ENCODE data around the gene SNX22.

Gene SNX22

DNA sequence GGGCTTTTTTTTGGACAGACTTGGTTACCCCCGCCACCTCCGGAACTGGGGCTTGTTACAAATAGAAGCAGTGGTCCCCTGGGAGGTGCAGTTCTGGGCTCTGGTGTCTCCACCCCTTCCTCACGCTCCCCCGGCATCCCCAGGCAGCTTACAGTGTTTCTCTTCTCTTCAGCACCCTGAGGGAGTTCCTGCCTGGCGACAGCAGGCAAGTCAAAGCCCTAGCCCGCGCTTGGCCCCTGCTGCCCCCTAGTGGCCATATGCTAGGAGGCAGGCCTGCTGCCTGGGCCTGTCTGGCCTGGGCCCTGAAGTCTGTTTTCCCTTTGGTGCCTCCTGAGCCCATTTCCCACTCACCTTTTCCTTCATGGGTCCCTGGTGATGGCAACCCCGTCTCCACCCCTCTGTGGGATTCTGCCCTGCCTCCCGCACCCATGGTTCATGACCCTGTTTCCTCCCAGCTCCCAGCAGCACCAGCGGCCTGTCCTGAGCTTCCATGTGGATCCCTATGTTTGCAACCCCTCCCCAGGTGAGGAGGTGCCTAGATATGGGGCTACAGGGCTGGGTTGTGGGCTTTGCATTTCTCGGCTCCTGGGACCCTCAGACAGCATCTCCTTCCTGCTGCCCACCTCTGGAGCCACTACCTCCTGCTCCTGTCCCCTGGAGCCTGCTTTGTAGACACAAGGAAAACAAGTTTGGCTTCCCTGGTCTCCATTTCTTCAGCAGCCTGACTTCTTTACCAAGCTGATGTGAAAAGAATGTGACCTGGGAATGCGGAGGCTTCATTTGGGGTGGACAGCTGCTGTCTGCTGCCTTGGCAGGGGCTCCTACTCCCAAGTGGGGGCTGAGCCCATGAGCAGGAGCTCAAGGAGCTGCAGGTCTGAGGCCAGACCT lies 2.2 kb downstream of the SNX22 start:
- H3K9ac ChIP-seq (ENCODE audit: low read length): peak overlapping the region; percentile 71; the same call in 1 of the 2 replicates
- H3K79me2 ChIP-seq (ENCODE audit: low read length): peaks cover 28% of the 10 kb centered on the region
- H3K9me2 ChIP-seq (replicated peaks; ENCODE audit: insufficient read depth, low read length): no peaks in the 10 kb centered on the region
- peak; percentile 91 for DNase-seq
- H2AFZ ChIP-seq (ENCODE audit: low read length): peak overlapping the region; percentile 91
- H3K27ac ChIP-seq (ENCODE audit: low read length): peak overlapping the region; percentile 57; the same call in 1 of the 2 replicates
- no peak for TF ChIP-seq EZH2 (optimal IDR thresholded peaks at IDR 0.05; ENCODE audit: low read depth, low read length)
- TF ChIP-seq, protein P1, sequence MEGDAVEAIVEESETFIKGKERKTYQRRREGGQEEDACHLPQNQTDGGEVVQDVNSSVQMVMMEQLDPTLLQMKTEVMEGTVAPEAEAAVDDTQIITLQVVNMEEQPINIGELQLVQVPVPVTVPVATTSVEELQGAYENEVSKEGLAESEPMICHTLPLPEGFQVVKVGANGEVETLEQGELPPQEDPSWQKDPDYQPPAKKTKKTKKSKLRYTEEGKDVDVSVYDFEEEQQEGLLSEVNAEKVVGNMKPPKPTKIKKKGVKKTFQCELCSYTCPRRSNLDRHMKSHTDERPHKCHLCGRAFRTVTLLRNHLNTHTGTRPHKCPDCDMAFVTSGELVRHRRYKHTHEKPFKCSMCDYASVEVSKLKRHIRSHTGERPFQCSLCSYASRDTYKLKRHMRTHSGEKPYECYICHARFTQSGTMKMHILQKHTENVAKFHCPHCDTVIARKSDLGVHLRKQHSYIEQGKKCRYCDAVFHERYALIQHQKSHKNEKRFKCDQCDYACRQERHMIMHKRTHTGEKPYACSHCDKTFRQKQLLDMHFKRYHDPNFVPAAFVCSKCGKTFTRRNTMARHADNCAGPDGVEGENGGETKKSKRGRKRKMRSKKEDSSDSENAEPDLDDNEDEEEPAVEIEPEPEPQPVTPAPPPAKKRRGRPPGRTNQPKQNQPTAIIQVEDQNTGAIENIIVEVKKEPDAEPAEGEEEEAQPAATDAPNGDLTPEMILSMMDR (IDR thresholded peaks at IDR 0.05; ENCODE audit: low read length): peak; percentile 98
- TF ChIP-seq EZH2phosphoT487 (IDR thresholded peaks at IDR 0.05; ENCODE audit: low read length): no peak
- peaks cover 14% of the 10 kb centered on the region; the same call in 1 of the 2 replicates for H3K36me3 ChIP-seq (replicated peaks; ENCODE audit: insufficient read depth, low read length)
- peaks cover 12% of the 10 kb centered on the region for H3K4me1 ChIP-seq (ENCODE audit: low read length)
- H3K4me2 ChIP-seq (ENCODE audit: low read depth, low read length): peak overlapping the region; percentile 88
- H3K27me3 ChIP-seq (replicated peaks; ENCODE audit: insufficient read depth, low read length): no peaks in the 10 kb centered on the region
- H3F3A ChIP-seq (ENCODE audit: insufficient read depth, low read length): peaks cover 70% of the 10 kb centered on the region
- H3K4me3 ChIP-seq (ENCODE audit: low read length): peak overlapping the region; percentile 82
- peaks cover 7% of the 10 kb centered on the region; the same call in 1 of the 2 replicates for H4K20me1 ChIP-seq (ENCODE audit: insufficient read depth, low read length)
- H3K9me3 ChIP-seq (replicated peaks; ENCODE audit: insufficient read depth, low read length): no peaks in the 10 kb centered on the region

DNA sequence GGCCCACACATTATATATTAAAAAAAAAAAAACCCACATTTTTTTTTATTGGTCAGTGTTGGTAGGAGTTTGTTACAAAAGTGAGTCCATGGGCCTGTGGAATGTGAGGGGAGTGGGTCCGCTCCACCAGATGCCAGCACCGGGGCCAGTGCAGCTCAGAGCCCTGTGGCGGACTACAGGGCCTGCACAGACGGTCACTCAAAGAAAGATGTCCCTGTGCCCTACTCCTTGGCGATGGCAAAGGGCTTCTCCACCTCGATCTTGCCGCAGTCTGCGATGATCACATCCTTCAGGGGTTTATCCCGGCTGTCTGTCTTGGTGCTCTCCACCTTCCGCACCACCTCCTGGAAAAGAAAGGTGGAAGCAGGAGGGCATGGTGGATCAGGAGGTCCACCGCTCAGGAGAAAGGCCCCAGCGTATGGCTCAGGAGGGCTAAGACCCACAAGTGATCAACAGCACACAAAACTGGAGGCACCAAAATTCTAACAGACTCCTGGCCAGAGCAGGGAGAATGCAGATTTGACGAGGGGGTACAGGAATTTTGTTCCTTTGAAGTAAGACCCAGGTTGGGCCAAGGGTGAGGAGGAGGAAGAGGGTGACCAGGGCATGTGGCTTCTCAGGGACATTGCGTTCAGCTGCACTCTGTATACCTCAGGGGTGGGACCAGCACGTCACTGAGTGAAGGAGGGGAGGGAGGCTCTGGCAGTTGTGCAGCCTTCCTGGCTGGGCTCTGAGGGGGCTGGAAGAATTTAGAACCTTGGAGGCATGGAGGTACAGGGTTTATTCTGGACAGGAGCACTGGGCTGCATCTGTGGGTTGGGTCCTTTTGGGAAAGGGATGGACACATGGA lies 4.5 kb downstream of the SNX22 start:
- peaks cover 51% of the 10 kb centered on the region for H3K79me2 ChIP-seq (ENCODE audit: low read length)
- no peak overlapping the region for H3K4me3 ChIP-seq (ENCODE audit: low read length)
- DNase-seq: no peak
- no peaks in the 10 kb centered on the region for H3K9me2 ChIP-seq (replicated peaks; ENCODE audit: insufficient read depth, low read length)
- H3F3A ChIP-seq (ENCODE audit: insufficient read depth, low read length): peaks cover 74% of the 10 kb centered on the region
- no peak overlapping the region for H3K4me2 ChIP-seq (ENCODE audit: low read depth, low read length)
- H3K9ac ChIP-seq (ENCODE audit: low read length): no peak overlapping the region
- peaks cover 19% of the 10 kb centered on the region for H3K4me1 ChIP-seq (ENCODE audit: low read length)
- H3K27ac ChIP-seq (ENCODE audit: low read length): no peak overlapping the region
- no peak overlapping the region for H2AFZ ChIP-seq (ENCODE audit: low read length)
- H4K20me1 ChIP-seq (ENCODE audit: insufficient read depth, low read length): peaks cover 15% of the 10 kb centered on the region
- no peaks in the 10 kb centered on the region for H3K27me3 ChIP-seq (replicated peaks; ENCODE audit: insufficient read depth, low read length)
- H3K9me3 ChIP-seq (replicated peaks; ENCODE audit: insufficient read depth, low read length): no peaks in the 10 kb centered on the region
- peaks cover 23% of the 10 kb centered on the region for H3K36me3 ChIP-seq (replicated peaks; ENCODE audit: insufficient read depth, low read length)
- no peak for TF ChIP-seq EZH2 (optimal IDR thresholded peaks at IDR 0.05; ENCODE audit: low read depth, low read length)
- TF ChIP-seq EZH2phosphoT487 (IDR thresholded peaks at IDR 0.05; ENCODE audit: low read length): no peak
- TF ChIP-seq, protein P1 (IDR thresholded peaks at IDR 0.05; ENCODE audit: low read length): no peak

DNA sequence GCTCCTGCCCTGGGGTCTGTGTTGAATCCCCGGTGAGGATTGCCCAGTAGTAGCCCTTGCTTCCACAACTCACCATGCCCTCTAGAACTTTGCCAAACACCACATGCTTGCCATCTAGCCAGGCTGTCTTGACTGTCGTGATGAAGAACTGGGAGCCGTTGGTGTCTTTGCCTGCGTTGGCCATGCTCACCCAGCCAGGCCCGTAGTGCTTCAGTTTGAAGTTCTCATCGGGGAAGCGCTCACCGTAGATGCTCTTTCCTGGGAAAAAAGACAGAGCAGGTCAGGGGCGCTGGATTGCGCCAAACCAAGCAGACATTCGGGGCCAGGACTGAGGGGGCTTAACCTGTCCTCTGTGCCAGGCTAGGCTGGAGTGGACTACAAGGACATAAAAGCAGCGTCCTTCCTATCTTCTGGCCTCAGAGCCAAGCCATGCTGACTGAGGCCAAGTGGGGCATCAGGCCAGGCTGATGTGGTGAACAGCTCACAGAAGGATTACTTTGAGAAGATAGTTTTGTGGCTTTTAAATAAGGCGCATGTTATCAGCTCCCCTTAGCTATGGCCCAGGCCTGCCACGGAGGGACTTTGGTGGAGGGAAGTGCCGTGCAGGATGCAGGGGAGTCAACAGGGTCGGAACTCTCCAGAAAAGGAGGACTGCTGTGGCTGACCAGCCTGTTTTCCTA lies 5.3 kb downstream of the SNX22 start:
- H3K4me1 ChIP-seq (ENCODE audit: low read length): peaks cover 18% of the 10 kb centered on the region
- H3K79me2 ChIP-seq (ENCODE audit: low read length): peaks cover 58% of the 10 kb centered on the region
- H3K4me3 ChIP-seq (ENCODE audit: low read length): no peak overlapping the region
- no peak for DNase-seq
- peaks cover 15% of the 10 kb centered on the region for H4K20me1 ChIP-seq (ENCODE audit: insufficient read depth, low read length)
- no peaks in the 10 kb centered on the region for H3K9me2 ChIP-seq (replicated peaks; ENCODE audit: insufficient read depth, low read length)
- TF ChIP-seq, protein P1 (IDR thresholded peaks at IDR 0.05; ENCODE audit: low read length): no peak
- TF ChIP-seq EZH2 (optimal IDR thresholded peaks at IDR 0.05; ENCODE audit: low read depth, low read length) (no peak), EZH2phosphoT487 (IDR thresholded peaks at IDR 0.05; ENCODE audit: low read length) (no peak)
- H3K4me2 ChIP-seq (ENCODE audit: low read depth, low read length): no peak overlapping the region
- no peak overlapping the region for H3K9ac ChIP-seq (ENCODE audit: low read length)
- H3K27me3 ChIP-seq (replicated peaks; ENCODE audit: insufficient read depth, low read length): no peaks in the 10 kb centered on the region
- H3F3A ChIP-seq (ENCODE audit: insufficient read depth, low read length): peaks cover 70% of the 10 kb centered on the region
- no peaks in the 10 kb centered on the region for H3K9me3 ChIP-seq (replicated peaks; ENCODE audit: insufficient read depth, low read length)
- H3K27ac ChIP-seq (ENCODE audit: low read length): no peak overlapping the region
- peaks cover 23% of the 10 kb centered on the region for H3K36me3 ChIP-seq (replicated peaks; ENCODE audit: insufficient read depth, low read length)
- no peak overlapping the region for H2AFZ ChIP-seq (ENCODE audit: low read length)
